Limb (tissue), 2 donors: Measurements from ENCODE around the gene ALG6.

Experiments used
- DNase-seq, 2 donors: peaks; one replicate each; pipeline ENCODE4 v3.0.0-alpha.2; 2016; ENCODE audit errors: extremely low spot score in 2 of 2

The ALG6 gene

GRCh38 chr1:63367215-63368103 lies at the start of gene ALG6:
Gene ALG6, plus strand, starts transcription at chr1:63367627. Its CDS starts 3,351 bp downstream, at chr1:63370978.
- peak; percentile 92 to 99 for DNase-seq

DNA sequence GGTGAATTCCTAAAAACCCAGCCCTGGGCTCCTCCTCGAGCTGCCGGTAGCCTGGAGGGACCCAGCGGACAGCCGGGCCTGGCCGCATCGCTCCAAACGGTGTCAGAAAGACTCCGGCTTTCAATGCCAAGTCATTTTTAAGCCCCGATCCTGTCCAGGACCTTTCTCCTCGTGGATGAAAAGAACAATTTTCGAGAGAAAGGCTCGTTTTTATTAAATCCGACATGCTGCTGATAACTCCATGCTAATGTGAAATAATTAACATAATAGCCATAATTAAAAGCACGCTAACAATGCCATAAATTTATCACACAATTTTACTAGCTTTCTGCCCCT lies 49.6 kb upstream of the ALG6 start:
- no peak for DNase-seq

DNA sequence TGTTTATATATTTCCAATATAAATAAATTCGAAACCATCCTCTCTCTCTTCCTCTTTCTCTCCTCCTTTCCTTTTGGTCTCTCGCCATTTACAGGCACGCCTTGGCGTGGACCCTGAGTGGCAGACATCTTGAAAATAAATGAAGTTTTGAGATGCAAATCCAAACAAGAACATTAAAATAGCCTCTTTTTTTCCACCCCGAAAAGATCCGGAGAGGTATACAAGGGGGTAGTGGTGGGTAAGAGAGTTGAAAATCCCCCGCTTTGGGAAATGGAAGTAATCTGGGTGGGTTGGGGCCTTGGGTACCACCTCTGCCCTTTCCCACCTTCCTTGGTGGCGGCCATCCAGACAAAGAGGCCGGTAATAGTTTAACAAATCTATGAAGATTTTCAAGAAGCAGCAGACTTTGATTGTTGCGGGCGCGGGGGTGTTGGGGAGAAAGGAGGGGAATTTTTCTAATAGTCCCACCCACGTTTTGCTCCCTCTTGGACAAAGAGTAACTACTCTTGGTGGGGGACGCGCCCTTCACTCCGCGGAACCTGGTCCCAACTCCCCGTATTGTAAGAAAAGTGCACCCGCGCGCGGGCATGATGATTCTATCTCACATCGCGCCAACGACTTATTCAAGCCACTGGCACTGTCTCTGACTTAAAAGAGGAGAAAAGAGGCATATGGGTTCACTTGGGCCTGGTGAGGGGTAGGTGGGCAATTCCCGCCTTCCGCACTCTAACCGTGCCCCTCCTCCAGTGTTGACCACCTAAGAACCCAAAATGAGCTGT lies 49.0 kb upstream of the ALG6 start:
- peak in 1 of 2 donors; percentile 55 for DNase-seq

GRCh38 chr1:63319046-63320021 lies 48.1 kb upstream of the ALG6 start:
- peak in 1 of 2 donors; percentile 63 for DNase-seq

- peak in 1 of 2 donors; percentile 63 for DNase-seq
Observed at GRCh38 chr1:63320022-63320721, 47.3 kb upstream of the ALG6 start.

GRCh38 chr1:63321066-63321784 lies 46.2 kb upstream of the ALG6 start:
- DNase-seq: peak in 1 of 2 donors; percentile 60

- no peak for DNase-seq
Observed at GRCh38 chr1:63321785-63322113, 45.7 kb upstream of the ALG6 start.

- DNase-seq: peak in 1 of 2 donors; percentile 82
Observed at GRCh38 chr1:63322114-63322943, 45.1 kb upstream of the ALG6 start, which contains the start of gene FOXD3. Gene FOXD3, plus strand, starts transcription at chr1:63322567. Its CDS starts 492 bp downstream, at chr1:63323059.

- peak in 1 of 2 donors; percentile 68 for DNase-seq
Observed at GRCh38 chr1:63322944-63323864, 44.2 kb upstream of the ALG6 start.

- peak in 1 of 2 donors; percentile 58 for DNase-seq
Observed at GRCh38 chr1:63323865-63324778, 43.3 kb upstream of the ALG6 start.

GRCh38 chr1:63324779-63325119 lies 42.7 kb upstream of the ALG6 start:
- DNase-seq: no peak

- no peak for DNase-seq
Observed at GRCh38 chr1:63325279-63325985, 42.0 kb upstream of the ALG6 start.

GRCh38 chr1:63326106-63326472 lies 41.3 kb upstream of the ALG6 start:
- DNase-seq: peak in 1 of 2 donors; percentile 58

DNA sequence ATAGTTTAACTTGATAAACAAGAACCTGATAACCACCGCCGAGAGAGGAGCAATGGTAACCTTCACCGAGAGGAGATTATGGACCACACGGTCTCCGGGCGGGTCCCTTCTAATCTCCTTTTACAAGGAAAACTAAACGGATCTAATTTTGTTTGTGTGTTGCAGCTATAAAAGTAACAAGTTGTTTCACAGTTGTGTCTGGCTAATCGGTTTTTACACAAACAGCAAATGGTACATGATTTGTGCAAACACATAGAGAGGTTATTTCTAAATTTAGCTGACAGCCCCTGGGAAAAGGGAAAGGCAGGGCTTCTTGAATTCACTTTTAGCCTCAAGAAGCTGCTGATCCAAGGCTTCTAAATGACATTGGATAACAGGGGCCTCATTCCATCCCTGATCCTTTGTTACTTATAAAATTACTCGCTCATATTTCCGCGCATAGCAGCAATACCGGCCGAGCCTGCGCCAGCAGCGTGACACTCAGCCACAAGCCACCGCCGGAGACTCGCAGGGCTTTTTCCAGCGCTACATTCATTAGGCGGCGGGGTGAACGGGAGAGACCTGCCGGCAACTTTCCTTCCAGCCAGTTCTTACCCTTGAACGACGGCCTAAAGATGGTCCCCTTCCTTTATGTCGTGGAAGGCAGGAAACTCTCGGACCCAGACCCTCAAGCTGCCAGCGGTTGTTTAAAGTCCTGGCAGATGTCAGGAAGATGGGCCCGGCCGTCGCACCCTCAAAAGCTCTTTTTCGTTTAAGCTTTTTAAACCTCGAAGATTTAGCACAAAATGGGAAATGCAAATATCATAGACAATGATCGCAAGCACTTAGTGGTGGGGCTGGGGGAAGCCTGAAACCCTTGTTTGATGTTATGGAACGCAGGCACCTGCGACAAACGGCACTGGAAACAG lies 40.7 kb upstream of the ALG6 start:
- peak in 1 of 2 donors; percentile 70 for DNase-seq

DNA sequence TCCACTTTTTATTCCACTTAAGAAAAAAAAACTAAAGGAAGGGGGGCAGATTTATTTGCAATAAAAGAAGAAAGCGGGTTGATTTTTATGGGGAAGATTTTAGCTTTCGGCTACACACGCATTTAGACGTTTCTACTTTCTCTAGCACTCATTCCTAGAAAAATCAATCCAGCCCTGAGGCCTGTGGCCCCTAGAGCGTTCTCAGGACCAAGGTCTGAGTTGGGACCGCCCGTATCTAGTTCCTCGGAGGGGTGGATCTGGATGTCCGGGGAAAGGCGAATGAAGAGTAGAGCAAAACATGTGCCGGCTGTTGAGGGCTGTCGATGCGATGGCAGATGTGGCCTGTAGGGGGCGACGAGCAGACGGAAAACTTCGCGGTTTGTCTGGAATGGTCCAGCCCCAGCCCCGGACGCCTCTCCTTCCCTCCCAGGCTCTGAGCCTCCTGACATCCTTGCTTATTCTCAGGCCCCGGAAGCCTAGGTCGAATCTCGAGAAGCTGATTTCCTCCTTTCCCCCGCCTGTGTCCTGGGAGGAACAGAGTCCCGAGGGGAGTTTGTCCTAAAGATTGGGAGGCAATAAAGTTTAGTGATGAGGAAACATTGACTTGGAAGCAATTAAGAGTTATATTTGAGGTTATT lies 39.9 kb upstream of the ALG6 start:
- DNase-seq: peak; percentile 72 to 89
